Progenitor cell of endocrine pancreas (in vitro differentiated cells): Measurements from ENCODE around the gene M1AP. TPM values are rescaled to one million over a fixed set of nuclear protein-coding genes. Genes with fewer than 3 reads are reported as not detected.

Experiments used
- DNase-seq: peaks from one replicate; pipeline ENCODE4 v3.0.0; 2021; ENCODE audit warnings: low spot score; ENCODE audit not compliant: unreplicated experiment
- H3K27ac Mint-ChIP-seq: 2 replicates; pipeline ENCODE4 v1.8.0; 2021; ENCODE audit warnings: mild to moderate bottlenecking, moderate library complexity, mixed read lengths
- H3K27me3 Mint-ChIP-seq: 2 replicates; pipeline ENCODE4 v1.8.0; 2021; ENCODE audit warnings: mixed read lengths
- H3K36me3 Mint-ChIP-seq: 2 replicates; pipeline ENCODE4 v1.8.0; 2022; ENCODE audit warnings: mixed read lengths; ENCODE audit not compliant: insufficient read depth
- H3K4me1 Mint-ChIP-seq: 2 replicates; pipeline ENCODE4 v1.8.0; 2021; ENCODE audit warnings: low read depth, mixed read lengths
- H3K4me3 Mint-ChIP-seq: 2 replicates; pipeline ENCODE4 v1.8.0; 2021; ENCODE audit warnings: low read depth, mild to moderate bottlenecking, moderate library complexity, mixed read lengths
- H3K9me3 Mint-ChIP-seq: 2 replicates; pipeline ENCODE4 v1.8.0; 2021; ENCODE audit warnings: low read depth, mixed read lengths
- total RNA-seq: library from RNA; stranded (reverse); gene quantifications from 2 replicates; pipeline ENCODE4 v1.2.1, GENCODE V29; 2021
- TF ChIP-seq, protein P1 (sequence below): fragments of 200-600 bp; sonication (generic); IDR thresholded peaks from one replicate; pipeline ENCODE4 v1.5.0; 2021; ENCODE audit warnings: antibody characterized with exemption, mild to moderate bottlenecking; ENCODE audit not compliant: unreplicated experiment

The M1AP gene
- total RNA-seq, 1 donor from 2014 or later, result 2.5 TPM

GRCh38 chr2:74512744-74513604 lies 135.2 kb downstream of the M1AP start:
- H3K9me3 Mint-ChIP-seq, result no peaks in the 10 kb centered on the region
- peak overlapping the region; percentile 78 for H3K27ac Mint-ChIP-seq
- H3K4me3 Mint-ChIP-seq, result no peak overlapping the region
- H3K27me3 Mint-ChIP-seq, result peaks cover 70% of the 10 kb centered on the region
- no peak for DNase-seq
- peaks cover 11% of the 10 kb centered on the region for H3K4me1 Mint-ChIP-seq
- no peaks in the 10 kb centered on the region for H3K36me3 Mint-ChIP-seq
- TF ChIP-seq, protein P1, sequence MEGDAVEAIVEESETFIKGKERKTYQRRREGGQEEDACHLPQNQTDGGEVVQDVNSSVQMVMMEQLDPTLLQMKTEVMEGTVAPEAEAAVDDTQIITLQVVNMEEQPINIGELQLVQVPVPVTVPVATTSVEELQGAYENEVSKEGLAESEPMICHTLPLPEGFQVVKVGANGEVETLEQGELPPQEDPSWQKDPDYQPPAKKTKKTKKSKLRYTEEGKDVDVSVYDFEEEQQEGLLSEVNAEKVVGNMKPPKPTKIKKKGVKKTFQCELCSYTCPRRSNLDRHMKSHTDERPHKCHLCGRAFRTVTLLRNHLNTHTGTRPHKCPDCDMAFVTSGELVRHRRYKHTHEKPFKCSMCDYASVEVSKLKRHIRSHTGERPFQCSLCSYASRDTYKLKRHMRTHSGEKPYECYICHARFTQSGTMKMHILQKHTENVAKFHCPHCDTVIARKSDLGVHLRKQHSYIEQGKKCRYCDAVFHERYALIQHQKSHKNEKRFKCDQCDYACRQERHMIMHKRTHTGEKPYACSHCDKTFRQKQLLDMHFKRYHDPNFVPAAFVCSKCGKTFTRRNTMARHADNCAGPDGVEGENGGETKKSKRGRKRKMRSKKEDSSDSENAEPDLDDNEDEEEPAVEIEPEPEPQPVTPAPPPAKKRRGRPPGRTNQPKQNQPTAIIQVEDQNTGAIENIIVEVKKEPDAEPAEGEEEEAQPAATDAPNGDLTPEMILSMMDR, result no peak

DNA sequence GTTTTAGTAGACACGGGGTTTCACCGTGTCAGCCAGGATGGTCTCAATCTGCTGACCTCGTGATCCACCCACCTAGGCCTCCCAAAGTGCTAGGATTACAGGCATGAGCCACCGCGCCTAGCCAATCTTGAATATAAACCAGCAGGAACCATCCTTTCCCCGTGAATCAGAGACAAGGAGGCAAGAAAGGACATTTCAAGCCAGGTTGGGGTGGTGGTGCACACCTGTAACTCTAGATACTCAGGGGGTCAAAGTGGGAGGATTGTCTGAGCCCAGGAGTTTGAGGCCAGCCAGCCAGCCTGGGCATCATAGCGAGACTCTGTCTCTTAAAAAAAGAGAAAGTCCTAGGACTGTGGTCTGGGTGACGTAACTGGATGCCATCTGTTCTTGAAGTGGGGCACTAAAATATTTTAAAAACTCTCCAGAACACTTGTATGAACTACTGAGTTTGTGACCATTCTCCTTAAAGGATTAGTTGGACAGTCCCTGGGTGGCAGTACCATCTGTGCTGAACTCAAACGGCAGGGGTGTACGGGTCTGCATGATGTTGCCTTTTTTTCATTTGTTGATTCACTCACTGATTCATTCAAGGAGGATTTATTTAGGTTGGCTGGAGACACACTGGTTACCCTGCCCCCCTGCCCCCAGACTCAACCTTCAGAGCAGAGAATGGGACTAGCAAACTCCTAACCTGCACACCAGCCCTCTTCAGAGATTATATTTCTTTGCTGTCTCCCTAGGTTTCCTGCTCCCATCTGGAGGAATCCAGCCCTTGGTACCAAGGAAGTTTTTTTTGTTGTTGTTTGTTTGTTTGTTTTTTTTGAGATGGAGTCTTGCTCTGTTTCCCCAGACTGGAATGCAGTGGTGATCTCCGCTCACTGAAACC lies 136.8 kb downstream of the M1AP start:
- Mint-ChIP-seq H3K27ac (no peak overlapping the region), H3K9me3 (no peaks in the 10 kb centered on the region), H3K4me1 (peaks cover 18% of the 10 kb centered on the region), H3K27me3 (peaks cover 54% of the 10 kb centered on the region), H3K4me3 (no peak overlapping the region), H3K36me3 (no peaks in the 10 kb centered on the region)
- no peak for DNase-seq
- TF ChIP-seq, protein P1, result no peak

- peaks cover 18% of the 10 kb centered on the region for H3K4me1 Mint-ChIP-seq
Observed at GRCh38 chr2:74510272-74510671, 137.9 kb downstream of the M1AP start.

DNA sequence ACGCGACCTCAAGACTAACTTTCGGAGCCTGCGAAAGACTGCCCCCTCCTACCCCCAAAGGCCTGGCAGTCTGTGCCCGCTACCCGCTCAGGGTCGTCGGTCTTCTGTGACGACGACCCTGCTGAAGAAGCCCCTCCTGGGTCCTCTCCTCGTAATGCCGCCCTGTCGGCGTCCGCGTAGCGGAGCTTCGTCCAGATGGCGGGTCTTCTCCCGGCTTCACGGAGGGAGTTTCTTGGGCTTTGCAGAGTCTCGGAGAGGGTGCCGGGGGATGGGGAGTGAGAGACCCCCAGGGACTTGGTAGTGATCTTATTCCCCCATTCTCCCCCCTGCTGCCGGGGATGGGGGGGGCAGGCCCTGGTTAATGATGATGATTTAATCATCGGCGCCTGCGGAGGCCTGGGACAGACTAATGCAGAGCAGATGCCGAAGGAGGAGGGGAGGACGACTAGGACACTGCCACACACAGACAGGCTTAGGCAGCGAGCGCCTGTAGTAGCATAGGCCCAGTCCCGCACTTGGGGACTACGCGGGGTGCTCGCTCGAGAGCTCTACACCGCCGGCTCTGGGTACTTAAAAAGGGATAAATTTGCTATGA lies 140.1 kb downstream of the M1AP start:
- Mint-ChIP-seq H3K4me3 (peak overlapping the region; percentile 99), H3K36me3 (peaks cover 12% of the 10 kb centered on the region), H3K4me1 (peaks cover 27% of the 10 kb centered on the region), H3K9me3 (no peaks in the 10 kb centered on the region), H3K27ac (peak overlapping the region; percentile 100), H3K27me3 (peaks cover 36% of the 10 kb centered on the region)
- no peak for DNase-seq
- TF ChIP-seq, protein P1, result no peak

More at GRCh38 chr2:74510272-74510671, 137.9 kb downstream of the M1AP start:
- H3K27ac Mint-ChIP-seq, result no peak overlapping the region
- TF ChIP-seq, protein P1, result no peak
- no peak overlapping the region for H3K4me3 Mint-ChIP-seq
- DNase-seq, result no peak
- H3K36me3 Mint-ChIP-seq, result peaks cover 1% of the 10 kb centered on the region
- H3K27me3 Mint-ChIP-seq, result peaks cover 47% of the 10 kb centered on the region
- no peaks in the 10 kb centered on the region for H3K9me3 Mint-ChIP-seq

Other genes with a start within 250 kb of the M1AP start
- gene C2orf81, start 226.7 kb downstream of the M1AP start, total RNA-seq, result 11.3 and 13.4 TPM in 2 replicates
- gene WDR54, start 226.6 kb downstream of the M1AP start, total RNA-seq, result 28.1 and 30.2 TPM in 2 replicates
- 121 and 129 TPM in 2 replicates for gene RTKN, start 206.4 kb downstream of the M1AP start, total RNA-seq
- 46.8 and 51.0 TPM in 2 replicates for gene INO80B, start 193.2 kb downstream of the M1AP start, total RNA-seq
- gene WBP1, start 189.9 kb downstream of the M1AP start, total RNA-seq, result 127 and 140 TPM in 2 replicates
- gene MOGS, start 182.9 kb downstream of the M1AP start, total RNA-seq, result 67.9 and 71.5 TPM in 2 replicates
- 61.3 and 64.1 TPM in 2 replicates for gene MRPL53, start 175.7 kb downstream of the M1AP start, total RNA-seq
- 39.9 and 42.0 TPM in 2 replicates for gene CCDC142, start 165.3 kb downstream of the M1AP start, total RNA-seq
- gene TTC31, start 165.2 kb downstream of the M1AP start, total RNA-seq, result 32.2 and 34.8 TPM in 2 replicates
- gene LBX2, start 148.7 kb downstream of the M1AP start, total RNA-seq, result 7.3 and 9.3 TPM in 2 replicates
- gene PCGF1, start 140.6 kb downstream of the M1AP start, total RNA-seq, result 23.3 and 24.4 TPM in 2 replicates
- gene TLX2, start 133.9 kb downstream of the M1AP start, total RNA-seq, result 0.33 TPM in 1 of 2 replicates, not detected in the other
- gene DQX1, start 122.1 kb downstream of the M1AP start, total RNA-seq, result 1.5 and 1.7 TPM in 2 replicates
- gene AUP1, start 118.6 kb downstream of the M1AP start, total RNA-seq, result 110 and 115 TPM in 2 replicates
- gene HTRA2, start 118.4 kb downstream of the M1AP start, total RNA-seq, result 35.9 and 41.9 TPM in 2 replicates
- 23.4 and 24.2 TPM in 2 replicates for gene LOXL3, start 94.4 kb downstream of the M1AP start, total RNA-seq
- 18.5 and 20.9 TPM in 2 replicates for gene DOK1, start 93.6 kb downstream of the M1AP start, total RNA-seq
- gene SEMA4F, start 5.9 kb upstream of the M1AP start, total RNA-seq, result 11.5 and 13.4 TPM in 2 replicates
- gene HK2, start 185.8 kb upstream of the M1AP start, total RNA-seq, result 18.2 and 20.0 TPM in 2 replicates